ENCODE results near the gene TBX21.

- TF ChIP-seq, protein P1, sequence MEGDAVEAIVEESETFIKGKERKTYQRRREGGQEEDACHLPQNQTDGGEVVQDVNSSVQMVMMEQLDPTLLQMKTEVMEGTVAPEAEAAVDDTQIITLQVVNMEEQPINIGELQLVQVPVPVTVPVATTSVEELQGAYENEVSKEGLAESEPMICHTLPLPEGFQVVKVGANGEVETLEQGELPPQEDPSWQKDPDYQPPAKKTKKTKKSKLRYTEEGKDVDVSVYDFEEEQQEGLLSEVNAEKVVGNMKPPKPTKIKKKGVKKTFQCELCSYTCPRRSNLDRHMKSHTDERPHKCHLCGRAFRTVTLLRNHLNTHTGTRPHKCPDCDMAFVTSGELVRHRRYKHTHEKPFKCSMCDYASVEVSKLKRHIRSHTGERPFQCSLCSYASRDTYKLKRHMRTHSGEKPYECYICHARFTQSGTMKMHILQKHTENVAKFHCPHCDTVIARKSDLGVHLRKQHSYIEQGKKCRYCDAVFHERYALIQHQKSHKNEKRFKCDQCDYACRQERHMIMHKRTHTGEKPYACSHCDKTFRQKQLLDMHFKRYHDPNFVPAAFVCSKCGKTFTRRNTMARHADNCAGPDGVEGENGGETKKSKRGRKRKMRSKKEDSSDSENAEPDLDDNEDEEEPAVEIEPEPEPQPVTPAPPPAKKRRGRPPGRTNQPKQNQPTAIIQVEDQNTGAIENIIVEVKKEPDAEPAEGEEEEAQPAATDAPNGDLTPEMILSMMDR (IDR thresholded peaks at IDR 0.05; ENCODE audit: borderline replicate concordance, extremely low read depth, low read length, poor library complexity, severe bottlenecking): no peak
- TF ChIP-seq EZH2 (IDR thresholded peaks at IDR 0.05; ENCODE audit: borderline replicate concordance, low read depth, low read length, severe bottlenecking): no peak
Measured at GRCh38 chr17:47792979-47793378, 59.9 kb downstream of the TBX21 start.

All from DND-41 (cell line).